GM13976 (cell line): Measurements from ENCODE around the gene UGT1A7.

Experiments
- DNase-seq: peaks from one replicate; pipeline ENCODE4 v3.0.0; 2012; ENCODE audit warnings: low spot score
- in situ Hi-C: fragments of 300-500 bp; cut with MboI; formaldehyde crosslinking; loops from one replicate; pipeline ENCODE4 v1.12.0; 2022; ENCODE audit warnings: low sequenced_read_pairs, mixed read lengths, inconsistent platforms; ENCODE audit not compliant: unreplicated experiment
- TF ChIP-seq, protein P1 (sequence below): IDR thresholded peaks from 2 replicates; pipeline ENCODE4 v1.5.1; 2012; ENCODE audit warnings: borderline replicate concordance, mild to moderate bottlenecking; ENCODE audit not compliant: insufficient read depth; ENCODE audit errors: extremely low read depth, missing control alignments, control extremely low read depth

Gene UGT1A7

DNA sequence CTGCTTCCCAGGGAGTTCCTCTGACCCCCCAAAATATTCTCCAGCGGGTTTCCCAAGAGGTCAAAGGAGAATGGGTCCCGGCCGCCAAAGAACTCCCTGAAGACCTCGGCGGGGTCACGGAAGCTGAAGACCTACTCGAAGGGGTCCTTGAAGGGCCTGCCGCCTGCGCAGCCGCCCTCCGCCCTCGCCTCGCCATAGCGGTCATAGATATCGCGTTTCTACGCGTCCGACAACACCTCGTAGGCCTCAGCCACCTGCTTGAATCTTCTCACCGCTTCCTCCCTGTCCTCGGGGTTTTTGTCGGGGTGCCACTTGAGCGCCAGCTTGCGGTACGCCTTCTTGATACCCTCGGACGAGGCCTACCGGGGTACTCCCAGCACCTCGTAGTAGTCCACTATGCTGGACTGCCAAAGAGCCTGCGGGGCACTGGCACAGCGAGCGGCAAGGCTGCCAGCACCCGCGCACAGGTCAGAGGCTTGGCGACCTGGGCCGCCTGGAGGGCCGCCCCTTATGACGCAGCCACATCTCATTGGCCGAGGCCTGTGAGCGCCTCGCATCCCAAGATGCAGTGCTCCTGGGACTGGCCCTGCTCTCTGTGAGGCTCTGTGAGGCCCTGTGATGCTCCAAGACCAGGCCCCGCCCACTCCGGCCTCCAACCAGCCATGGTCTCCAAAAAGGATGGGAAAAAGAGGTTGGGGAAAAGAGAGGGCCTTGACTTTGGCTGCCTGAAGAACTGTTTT is 73.3 kb downstream of the UGT1A7 start:
- in situ Hi-C loops = no loop called here
- TF ChIP-seq, protein P1, sequence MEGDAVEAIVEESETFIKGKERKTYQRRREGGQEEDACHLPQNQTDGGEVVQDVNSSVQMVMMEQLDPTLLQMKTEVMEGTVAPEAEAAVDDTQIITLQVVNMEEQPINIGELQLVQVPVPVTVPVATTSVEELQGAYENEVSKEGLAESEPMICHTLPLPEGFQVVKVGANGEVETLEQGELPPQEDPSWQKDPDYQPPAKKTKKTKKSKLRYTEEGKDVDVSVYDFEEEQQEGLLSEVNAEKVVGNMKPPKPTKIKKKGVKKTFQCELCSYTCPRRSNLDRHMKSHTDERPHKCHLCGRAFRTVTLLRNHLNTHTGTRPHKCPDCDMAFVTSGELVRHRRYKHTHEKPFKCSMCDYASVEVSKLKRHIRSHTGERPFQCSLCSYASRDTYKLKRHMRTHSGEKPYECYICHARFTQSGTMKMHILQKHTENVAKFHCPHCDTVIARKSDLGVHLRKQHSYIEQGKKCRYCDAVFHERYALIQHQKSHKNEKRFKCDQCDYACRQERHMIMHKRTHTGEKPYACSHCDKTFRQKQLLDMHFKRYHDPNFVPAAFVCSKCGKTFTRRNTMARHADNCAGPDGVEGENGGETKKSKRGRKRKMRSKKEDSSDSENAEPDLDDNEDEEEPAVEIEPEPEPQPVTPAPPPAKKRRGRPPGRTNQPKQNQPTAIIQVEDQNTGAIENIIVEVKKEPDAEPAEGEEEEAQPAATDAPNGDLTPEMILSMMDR = no peak
- DNase-seq = no peak

DNA sequence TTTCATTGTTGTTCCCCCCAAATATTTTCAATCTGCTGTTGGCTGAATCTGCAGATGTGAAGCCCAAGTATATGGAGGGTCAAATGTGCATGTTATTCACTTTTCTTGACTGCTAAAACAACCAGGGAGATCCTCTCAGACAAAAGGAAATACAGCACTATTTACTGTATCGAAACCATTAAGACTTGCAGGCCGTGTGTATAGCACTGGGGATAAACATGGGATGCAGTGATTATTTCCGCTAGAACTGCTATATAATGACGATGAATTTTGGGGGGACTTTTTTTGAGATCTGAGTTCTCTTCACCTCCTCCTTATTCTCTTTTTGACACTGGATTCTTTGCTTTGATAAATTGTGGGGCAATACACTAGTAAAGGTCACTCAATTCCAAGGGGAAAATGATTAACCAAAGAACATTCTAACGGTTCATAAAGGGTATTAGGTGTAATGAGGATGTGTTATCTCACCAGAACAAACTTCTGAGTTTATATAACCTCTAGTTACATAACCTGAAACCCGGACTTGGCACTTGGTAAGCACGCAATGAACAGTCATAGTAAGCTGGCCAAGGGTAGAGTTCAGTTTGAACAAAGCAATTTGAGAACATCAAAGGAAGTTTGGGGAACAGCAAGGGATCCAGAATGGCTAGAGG is 74.9 kb downstream of the UGT1A7 start:
- in situ Hi-C loops = no loop called here
- DNase-seq = no peak

DNA sequence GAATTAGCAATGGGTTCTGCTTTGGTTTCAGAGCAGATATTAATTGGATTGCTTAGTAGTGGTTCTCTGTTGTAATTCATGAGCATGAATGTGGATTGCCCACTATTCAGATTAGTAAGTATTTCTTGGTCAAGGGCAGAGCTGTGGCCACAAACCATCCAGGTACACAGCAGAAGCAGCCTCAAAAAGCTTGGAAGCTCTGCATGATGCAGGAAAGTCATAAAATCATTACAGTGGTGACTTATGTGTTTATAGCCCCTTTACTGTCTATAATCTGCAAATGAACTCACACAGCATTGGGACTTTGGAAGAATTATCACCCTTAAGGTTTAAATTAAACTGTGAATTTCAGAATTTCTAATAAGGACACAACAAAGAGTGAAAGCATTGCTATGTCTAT is 76.4 kb downstream of the UGT1A7 start:
- in situ Hi-C loops = no loop called here
- DNase-seq = no peak
- TF ChIP-seq, protein P1 = no peak

More for the DNA sequence above, 74.9 kb downstream of the UGT1A7 start:
- TF ChIP-seq, protein P1 = no peak

DNA sequence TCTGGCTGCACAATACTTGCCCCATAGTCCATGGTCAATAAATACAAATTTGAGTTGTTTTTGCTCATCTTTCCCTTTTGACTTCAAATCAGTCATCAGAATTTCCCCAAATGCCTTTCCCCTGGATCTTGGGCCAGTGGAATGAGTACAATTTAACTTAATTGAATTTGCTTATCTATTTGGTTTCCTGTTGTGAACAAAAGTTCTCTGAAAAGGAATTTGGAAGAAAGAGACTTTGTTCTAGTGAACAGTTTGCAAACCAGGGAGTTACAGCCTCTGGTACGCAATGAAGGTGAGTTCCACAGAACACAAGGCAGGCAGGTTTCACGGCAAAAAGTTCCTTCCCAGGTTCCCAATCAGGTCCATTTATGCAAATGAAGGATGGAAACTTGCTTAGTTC is 77.1 kb downstream of the UGT1A7 start:
- TF ChIP-seq, protein P1 = no peak
- in situ Hi-C loops = no loop called here
- DNase-seq = no peak

DNA sequence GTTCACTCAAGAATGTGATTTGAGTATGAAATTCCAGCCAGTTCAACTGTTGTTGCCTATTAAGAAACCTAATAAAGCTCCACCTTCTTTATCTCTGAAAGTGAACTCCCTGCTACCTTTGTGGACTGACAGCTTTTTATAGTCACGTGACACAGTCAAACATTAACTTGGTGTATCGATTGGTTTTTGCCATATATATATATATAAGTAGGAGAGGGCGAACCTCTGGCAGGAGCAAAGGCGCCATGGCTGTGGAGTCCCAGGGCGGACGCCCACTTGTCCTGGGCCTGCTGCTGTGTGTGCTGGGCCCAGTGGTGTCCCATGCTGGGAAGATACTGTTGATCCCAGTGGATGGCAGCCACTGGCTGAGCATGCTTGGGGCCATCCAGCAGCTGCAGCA is 78.3 kb downstream of the UGT1A7 start, which contains the start of gene UGT1A1:
Gene UGT1A1, plus strand, starts transcription at position 228 of the 400 bp plus-strand sequence. Its CDS starts 18 bp downstream, at position 246.
- TF ChIP-seq, protein P1 = no peak
- in situ Hi-C loops = no loop called here
- DNase-seq = no peak

DNA sequence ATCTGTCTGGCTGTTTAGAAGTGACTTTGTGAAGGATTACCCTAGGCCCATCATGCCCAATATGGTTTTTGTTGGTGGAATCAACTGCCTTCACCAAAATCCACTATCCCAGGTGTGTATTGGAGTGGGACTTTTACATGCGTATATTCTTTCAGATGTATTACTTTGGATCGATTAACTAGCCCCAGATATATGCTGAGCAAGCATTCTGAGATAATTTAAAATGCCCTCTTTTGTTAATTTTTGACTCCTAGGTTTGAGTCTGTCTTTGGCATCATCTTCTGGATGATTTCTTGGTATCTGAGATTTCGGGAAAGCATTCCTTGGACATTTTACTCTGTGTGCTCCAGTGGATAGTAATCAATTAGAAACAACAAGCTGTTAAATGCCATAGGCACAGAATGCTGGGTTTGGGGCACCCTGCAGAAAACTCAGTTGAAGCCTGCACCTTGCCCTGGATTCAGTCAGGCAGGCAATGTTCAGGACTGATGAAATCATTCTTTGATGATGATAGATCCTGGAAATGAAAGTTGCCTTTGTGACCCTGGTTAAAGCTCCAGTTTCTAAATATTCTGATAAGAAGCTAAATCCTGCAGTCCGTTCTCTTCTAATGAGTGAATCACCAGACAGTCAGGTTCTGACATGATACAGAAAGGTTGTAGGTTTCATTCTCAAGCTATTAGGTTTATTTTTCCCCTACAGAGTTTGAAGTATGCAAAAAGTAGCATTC is 79.5 kb downstream of the UGT1A7 start:
- TF ChIP-seq, protein P1 = no peak
- in situ Hi-C loops = no loop called here
- no peak for DNase-seq
